ENCODE measurements around the gene LMX1A. TPM values are rescaled to one million over a fixed set of nuclear protein-coding genes. Genes with fewer than 3 reads are reported as not detected.

LMX1A gene
- total RNA-seq, 6 experiments from 2014 or later: not detected

- H3K27ac Mint-ChIP-seq: no peak overlapping the region
- DNase-seq: no peak
- no peak overlapping the region for H3K4me3 Mint-ChIP-seq
- H3K4me1 Mint-ChIP-seq (ENCODE audit: low read depth): no peaks in the 10 kb centered on the region
- TF ChIP-seq CTCF (IDR thresholded peaks at IDR 0.05): no peak
- H3K27me3 Mint-ChIP-seq (ENCODE audit: insufficient read depth): peaks cover 1% of the 10 kb centered on the region; the same call in 1 of the 2 replicates
- H3K36me3 Mint-ChIP-seq (ENCODE audit: low read depth): peaks cover 4% of the 10 kb centered on the region; the same call in 1 of the 2 replicates
- H3K9me3 Mint-ChIP-seq: peaks cover 16% of the 10 kb centered on the region
Measured at GRCh38 chr1:165187031-165188009, 169.2 kb downstream of the LMX1A start.

DNA sequence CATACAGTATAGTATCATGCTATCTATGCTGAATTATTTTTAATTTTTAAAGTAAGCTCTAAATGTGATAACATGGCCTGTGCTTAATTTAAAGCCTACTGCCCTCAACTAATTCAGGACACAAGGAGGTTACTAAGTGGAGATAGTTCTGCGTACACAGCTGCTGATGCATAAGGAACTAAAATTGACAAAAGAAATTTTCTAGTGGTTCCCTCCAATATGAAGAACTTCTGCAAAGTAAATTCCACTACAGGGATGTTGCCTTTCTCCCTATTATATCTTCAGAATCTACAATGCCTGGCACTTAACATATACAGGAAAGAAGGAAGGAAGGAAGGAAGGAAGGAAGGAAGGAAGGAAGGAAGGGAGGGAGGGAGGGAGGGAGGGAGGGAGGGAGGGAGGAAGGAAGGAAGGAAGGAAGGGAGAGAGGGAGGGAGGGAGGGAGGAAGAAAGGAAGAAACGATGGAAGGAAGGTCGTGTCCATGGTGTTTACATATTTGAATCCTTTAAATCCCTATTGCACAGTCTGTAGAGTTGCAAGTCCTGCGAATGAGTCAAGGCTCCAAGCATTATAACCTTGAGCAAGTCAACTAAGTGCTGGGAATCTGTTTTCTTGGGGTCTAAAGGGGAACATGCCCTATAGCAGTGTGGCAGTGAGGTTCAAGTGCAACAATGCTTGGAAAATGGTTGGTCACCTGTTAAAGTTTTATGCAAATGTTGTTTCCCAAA, 171.2 kb downstream of the LMX1A start:
- Mint-ChIP-seq H3K9me3 (peaks cover 26% of the 10 kb centered on the region), H3K4me1 (ENCODE audit: low read depth) (no peaks in the 10 kb centered on the region), H3K36me3 (ENCODE audit: low read depth) (peaks cover 6% of the 10 kb centered on the region; the same call in 1 of the 2 replicates), H3K27me3 (ENCODE audit: insufficient read depth) (peaks cover 1% of the 10 kb centered on the region; the same call in 1 of the 2 replicates), H3K4me3 (no peak overlapping the region), H3K27ac (no peak overlapping the region)
- no peak for DNase-seq
- no peak for TF ChIP-seq CTCF (IDR thresholded peaks at IDR 0.05)

GRCh38 chr1:165182975-165183374, 173.5 kb downstream of the LMX1A start:
- peaks cover 39% of the 10 kb centered on the region for H3K9me3 Mint-ChIP-seq
- no peak overlapping the region for H3K27ac Mint-ChIP-seq
- H3K4me1 Mint-ChIP-seq (ENCODE audit: low read depth): no peaks in the 10 kb centered on the region
- H3K36me3 Mint-ChIP-seq (ENCODE audit: low read depth): peaks cover 6% of the 10 kb centered on the region; the same call in 1 of the 2 replicates
- no peak for DNase-seq
- no peak overlapping the region for H3K4me3 Mint-ChIP-seq
- no peak for TF ChIP-seq CTCF (IDR thresholded peaks at IDR 0.05)
- peaks cover 1% of the 10 kb centered on the region; the same call in 1 of the 2 replicates for H3K27me3 Mint-ChIP-seq (ENCODE audit: insufficient read depth)

- DNase-seq: no peak
- no peak for TF ChIP-seq CTCF (IDR thresholded peaks at IDR 0.05)
- Mint-ChIP-seq H3K27ac (no peak overlapping the region), H3K27me3 (ENCODE audit: insufficient read depth) (peaks cover 1% of the 10 kb centered on the region; the same call in 1 of the 2 replicates), H3K4me1 (ENCODE audit: low read depth) (no peaks in the 10 kb centered on the region), H3K9me3 (peaks cover 41% of the 10 kb centered on the region), H3K4me3 (no peak overlapping the region), H3K36me3 (ENCODE audit: low read depth) (peaks cover 6% of the 10 kb centered on the region; the same call in 1 of the 2 replicates)
Measured at GRCh38 chr1:165179306-165179705, 177.2 kb downstream of the LMX1A start.

GRCh38 chr1:165174491-165174890, 182.0 kb downstream of the LMX1A start:
- Mint-ChIP-seq H3K4me1 (ENCODE audit: low read depth) (no peaks in the 10 kb centered on the region), H3K36me3 (ENCODE audit: low read depth) (no peaks in the 10 kb centered on the region), H3K4me3 (no peak overlapping the region), H3K9me3 (peaks cover 21% of the 10 kb centered on the region), H3K27me3 (ENCODE audit: insufficient read depth) (no peaks in the 10 kb centered on the region), H3K27ac (no peak overlapping the region)
- DNase-seq: no peak
- no peak for TF ChIP-seq CTCF (IDR thresholded peaks at IDR 0.05)
